Fibroblast of villous mesenchyme (primary cell): Measurements from ENCODE around the gene CLEC12A. TPM values are rescaled to one million over a fixed set of nuclear protein-coding genes. Genes with fewer than 3 reads are reported as not detected.
"Not testable (repeated sequence)": the region's sequence is repeated elsewhere in the genome, so short reads cannot be mapped to it uniquely, and the experiment has no call there.

Source experiments
- DNase-seq: peaks from one replicate; pipeline ENCODE4 v3.0.0-alpha.2; 2010; ENCODE audit warnings: low read depth
- H3K4me3 ChIP-seq: 2 replicates; pipeline ENCODE4 v1.5.1; 2011; ENCODE audit warnings: low read depth, mild to moderate bottlenecking, low read length
- total RNA-seq: library from RNA; depleted of rRNA; stranded (reverse); fragments of >200 nt; gene quantifications from 2 replicates; pipeline ENCODE4 v1.2.3, GENCODE V29; 2012
- TF ChIP-seq, protein P1 (sequence below): IDR thresholded peaks from 2 replicates; pipeline ENCODE4 v1.5.1; 2012; ENCODE audit warnings: low read depth, mild to moderate bottlenecking, low read length; ENCODE audit not compliant: insufficient read depth

Gene CLEC12A
- total RNA-seq, 1 donor: not detected

DNA sequence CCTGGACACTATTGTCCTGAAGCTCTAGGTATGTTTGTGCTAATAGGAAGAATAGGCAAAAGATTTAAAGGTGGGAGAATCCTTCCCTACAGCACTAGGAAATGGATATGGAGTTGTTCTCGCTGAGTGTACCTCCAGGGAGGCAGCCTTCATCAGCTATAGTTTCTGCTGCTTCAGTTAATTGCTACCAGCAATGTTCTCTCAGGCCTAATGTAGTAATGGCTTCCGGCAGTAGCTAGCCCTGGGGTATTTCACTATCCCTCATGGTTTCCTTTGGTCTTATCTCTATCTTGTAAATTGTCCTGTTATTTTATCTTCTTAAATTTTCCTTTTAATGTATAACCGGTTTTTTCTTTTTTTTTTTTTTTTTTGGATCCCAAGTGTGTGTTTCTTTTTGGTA, 9.3 kb upstream of the CLEC12A start:
- H3K4me3 ChIP-seq: no peak overlapping the region
- DNase-seq: no peak
- TF ChIP-seq, protein P1, sequence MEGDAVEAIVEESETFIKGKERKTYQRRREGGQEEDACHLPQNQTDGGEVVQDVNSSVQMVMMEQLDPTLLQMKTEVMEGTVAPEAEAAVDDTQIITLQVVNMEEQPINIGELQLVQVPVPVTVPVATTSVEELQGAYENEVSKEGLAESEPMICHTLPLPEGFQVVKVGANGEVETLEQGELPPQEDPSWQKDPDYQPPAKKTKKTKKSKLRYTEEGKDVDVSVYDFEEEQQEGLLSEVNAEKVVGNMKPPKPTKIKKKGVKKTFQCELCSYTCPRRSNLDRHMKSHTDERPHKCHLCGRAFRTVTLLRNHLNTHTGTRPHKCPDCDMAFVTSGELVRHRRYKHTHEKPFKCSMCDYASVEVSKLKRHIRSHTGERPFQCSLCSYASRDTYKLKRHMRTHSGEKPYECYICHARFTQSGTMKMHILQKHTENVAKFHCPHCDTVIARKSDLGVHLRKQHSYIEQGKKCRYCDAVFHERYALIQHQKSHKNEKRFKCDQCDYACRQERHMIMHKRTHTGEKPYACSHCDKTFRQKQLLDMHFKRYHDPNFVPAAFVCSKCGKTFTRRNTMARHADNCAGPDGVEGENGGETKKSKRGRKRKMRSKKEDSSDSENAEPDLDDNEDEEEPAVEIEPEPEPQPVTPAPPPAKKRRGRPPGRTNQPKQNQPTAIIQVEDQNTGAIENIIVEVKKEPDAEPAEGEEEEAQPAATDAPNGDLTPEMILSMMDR: no peak

GRCh38 chr12:9969673-9970072, 1.5 kb upstream of the CLEC12A start:
- TF ChIP-seq, protein P1: no peak
- H3K4me3 ChIP-seq: no peak overlapping the region
- DNase-seq: no peak

DNA sequence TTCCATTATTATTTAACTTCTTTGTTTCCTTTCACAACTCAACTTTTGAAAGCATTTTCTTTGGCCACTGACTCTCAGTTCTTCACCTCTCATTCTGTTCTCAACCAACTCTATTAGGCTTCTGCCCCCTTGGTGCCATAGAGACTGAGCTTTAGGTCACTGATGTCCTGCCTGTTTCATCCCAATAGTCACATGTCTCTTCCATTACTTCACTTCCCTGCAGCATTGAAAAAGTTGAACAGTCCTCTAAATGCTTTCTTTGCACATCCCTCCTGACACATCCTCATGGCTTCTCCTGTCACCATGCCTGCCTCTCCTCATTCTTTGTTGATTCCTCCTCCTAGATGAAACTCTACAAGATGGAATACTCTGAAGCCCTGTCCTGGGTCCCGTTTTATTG, 2.7 kb downstream of the CLEC12A start:
- TF ChIP-seq, protein P1: no peak
- H3K4me3 ChIP-seq: no peak overlapping the region
- no peak for DNase-seq

DNA sequence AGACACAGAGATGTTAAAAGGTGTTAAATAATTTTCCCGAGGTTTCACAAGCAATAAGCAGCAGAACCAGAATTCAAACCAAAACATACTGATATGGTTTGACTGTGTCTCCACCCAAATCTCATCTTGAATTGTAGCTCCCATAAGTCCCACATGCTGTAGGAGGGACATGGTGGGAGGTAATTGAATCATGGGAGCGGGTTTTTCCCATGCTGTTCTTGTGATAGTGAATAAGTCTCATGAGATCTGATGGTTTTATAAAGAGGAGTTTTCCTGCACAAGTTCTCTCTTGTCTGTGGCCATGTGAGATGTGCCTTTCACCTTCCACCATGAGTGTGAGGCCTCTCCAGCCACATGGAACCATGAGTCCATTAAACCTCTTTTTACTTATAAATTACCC, 3.5 kb downstream of the CLEC12A start:
- not testable (repeated sequence) for H3K4me3 ChIP-seq, DNase-seq

DNA sequence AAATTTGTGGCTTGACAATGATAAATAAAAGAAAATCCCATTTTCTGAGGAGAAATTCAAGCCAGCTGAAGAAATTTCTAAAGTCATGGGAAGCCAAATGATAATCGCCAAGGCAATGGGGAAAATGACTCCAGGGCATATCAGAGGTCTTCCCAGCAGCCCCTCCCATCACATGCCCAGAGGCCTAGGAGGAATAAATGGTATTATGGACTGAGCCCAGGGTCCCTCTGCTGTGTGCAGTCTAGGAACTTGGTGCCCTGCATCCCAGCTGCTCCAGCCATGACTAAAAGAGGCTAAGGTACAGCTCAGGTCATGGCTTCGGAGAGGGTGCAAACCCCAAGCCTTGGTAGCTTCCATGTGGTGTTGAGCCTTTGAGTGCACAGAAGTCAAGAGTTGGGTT, 4.4 kb downstream of the CLEC12A start:
- no peak overlapping the region for H3K4me3 ChIP-seq
- TF ChIP-seq, protein P1: no peak
- DNase-seq: no peak

DNA sequence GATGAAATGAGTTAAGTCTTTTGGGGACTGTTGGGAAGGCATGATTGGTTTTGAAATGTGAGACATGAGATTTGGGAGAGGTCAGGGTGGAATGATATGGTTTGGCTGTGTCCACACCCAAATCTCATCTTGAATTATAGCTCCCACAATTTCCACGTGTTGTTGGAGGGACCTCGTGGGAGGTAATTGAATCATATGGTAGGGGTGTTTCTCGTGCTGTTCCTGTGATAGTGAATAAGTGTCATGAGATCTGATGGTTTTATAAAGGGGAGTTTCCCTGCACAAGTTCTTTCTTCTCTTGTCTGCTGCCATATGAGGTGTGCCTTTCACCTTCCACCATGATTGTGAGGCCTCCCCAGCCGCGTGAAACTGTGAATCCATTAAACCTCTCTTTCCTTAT, 5.4 kb downstream of the CLEC12A start:
- not testable (repeated sequence) for DNase-seq, H3K4me3 ChIP-seq

- H3K4me3 ChIP-seq: no peak overlapping the region
- DNase-seq: no peak
- TF ChIP-seq, protein P1: no peak
Observed at GRCh38 chr12:9977916-9978315, 6.7 kb downstream of the CLEC12A start.

GRCh38 chr12:9980126-9980525, 8.9 kb downstream of the CLEC12A start:
- DNase-seq: no peak
- no peak overlapping the region for H3K4me3 ChIP-seq
- TF ChIP-seq, protein P1: no peak
